Mammary epithelial cell (primary cell): ENCODE data around the gene MORN1.

ENCODE experiments used
- CTCF ChIP-seq, 2 donors: IDR thresholded peaks in 1 of 2; conservative IDR thresholded peaks in 1 of 2; 2 replicates each; pipeline ENCODE4 v1.5.1; 2011 to 2012; ENCODE audit warnings: inconsistent platforms in 2 of 2, low read length in 2 of 2, mild to moderate bottlenecking in 2 of 2, control low read depth in 1 of 2, low read depth in 1 of 2; ENCODE audit not compliant: insufficient read depth in 1 of 2; ENCODE audit errors: extremely low read depth in 1 of 2
- EZH2 ChIP-seq: IDR thresholded peaks from 2 replicates; pipeline ENCODE4 v1.6.1; 2012; ENCODE audit warnings: low read length, inconsistent platforms, borderline replicate concordance

GRCh38 chr1:2393471-2393877 is 2.1 kb upstream of the MORN1 start:
- TF ChIP-seq CTCF (conservative IDR thresholded peaks at IDR 0.05 in 1 of 2, IDR thresholded peaks at IDR 0.05 in 1 of 2; ENCODE audit: extremely low read depth in 1 of 2, insufficient read depth in 1 of 2, low read depth in 1 of 2, low read length in 2 of 2): no peak
- no peak for TF ChIP-seq EZH2
